Activated naive CD4-positive, alpha-beta T cell treated with anti-CD3 and anti-CD28 coated beads, Interleukin-2, amount 50 U/mL, for 24 hours (primary cell): ENCODE data around the gene EFNA3.
"Not testable (repeated sequence)": the region's sequence is repeated elsewhere in the genome, so short reads cannot be mapped to it uniquely, and the experiment has no call there.

Source experiments
- H3K27ac Mint-ChIP-seq: one replicate; pipeline ENCODE4 v1.8.0; 2021; ENCODE audit warnings: mild to moderate bottlenecking, mixed read lengths
- H3K27me3 Mint-ChIP-seq: one replicate; pipeline ENCODE4 v1.8.0; 2021; ENCODE audit warnings: mixed read lengths
- H3K36me3 Mint-ChIP-seq: one replicate; pipeline ENCODE4 v1.8.0; 2021; ENCODE audit warnings: mixed read lengths
- H3K4me1 Mint-ChIP-seq: one replicate; pipeline ENCODE4 v1.8.0; 2021; ENCODE audit warnings: mixed read lengths
- H3K4me3 Mint-ChIP-seq: one replicate; pipeline ENCODE4 v1.8.0; 2021; ENCODE audit warnings: mild to moderate bottlenecking, mixed read lengths
- H3K9me3 Mint-ChIP-seq: one replicate; pipeline ENCODE4 v1.8.0; 2021; ENCODE audit warnings: mixed read lengths

Gene EFNA3

GRCh38 chr1:155105604-155106011 is 27.0 kb downstream of the EFNA3 start:
- Mint-ChIP-seq H3K4me3 (no peak overlapping the region), H3K4me1 (no peaks in the 10 kb centered on the region), H3K9me3 (no peaks in the 10 kb centered on the region), H3K36me3 (no peaks in the 10 kb centered on the region), H3K27ac (no peak overlapping the region), H3K27me3 (no peaks in the 10 kb centered on the region)

DNA sequence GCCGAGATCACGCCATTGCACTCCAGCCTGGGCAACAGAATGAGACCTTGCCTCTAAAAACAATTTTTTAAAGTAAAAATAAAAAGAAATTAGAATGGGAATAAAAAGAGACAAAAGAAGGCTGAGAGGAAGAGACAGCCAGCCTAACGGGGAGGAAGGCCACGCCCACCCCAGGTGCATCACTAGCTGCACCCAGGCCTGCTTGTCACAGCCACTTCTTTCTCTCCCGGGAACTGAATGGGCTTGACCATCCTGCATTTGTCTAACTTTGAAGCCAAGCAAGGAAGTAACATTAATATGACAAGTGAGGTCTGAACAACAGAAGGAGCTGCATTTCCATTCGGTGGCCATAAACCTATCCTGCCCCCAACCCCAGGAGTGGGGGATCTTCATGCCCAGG is 28.2 kb downstream of the EFNA3 start:
- Mint-ChIP-seq H3K27ac (no peak overlapping the region), H3K36me3 (no peaks in the 10 kb centered on the region), H3K9me3 (no peaks in the 10 kb centered on the region), H3K4me1 (no peaks in the 10 kb centered on the region), H3K27me3 (no peaks in the 10 kb centered on the region), H3K4me3 (no peak overlapping the region)

DNA sequence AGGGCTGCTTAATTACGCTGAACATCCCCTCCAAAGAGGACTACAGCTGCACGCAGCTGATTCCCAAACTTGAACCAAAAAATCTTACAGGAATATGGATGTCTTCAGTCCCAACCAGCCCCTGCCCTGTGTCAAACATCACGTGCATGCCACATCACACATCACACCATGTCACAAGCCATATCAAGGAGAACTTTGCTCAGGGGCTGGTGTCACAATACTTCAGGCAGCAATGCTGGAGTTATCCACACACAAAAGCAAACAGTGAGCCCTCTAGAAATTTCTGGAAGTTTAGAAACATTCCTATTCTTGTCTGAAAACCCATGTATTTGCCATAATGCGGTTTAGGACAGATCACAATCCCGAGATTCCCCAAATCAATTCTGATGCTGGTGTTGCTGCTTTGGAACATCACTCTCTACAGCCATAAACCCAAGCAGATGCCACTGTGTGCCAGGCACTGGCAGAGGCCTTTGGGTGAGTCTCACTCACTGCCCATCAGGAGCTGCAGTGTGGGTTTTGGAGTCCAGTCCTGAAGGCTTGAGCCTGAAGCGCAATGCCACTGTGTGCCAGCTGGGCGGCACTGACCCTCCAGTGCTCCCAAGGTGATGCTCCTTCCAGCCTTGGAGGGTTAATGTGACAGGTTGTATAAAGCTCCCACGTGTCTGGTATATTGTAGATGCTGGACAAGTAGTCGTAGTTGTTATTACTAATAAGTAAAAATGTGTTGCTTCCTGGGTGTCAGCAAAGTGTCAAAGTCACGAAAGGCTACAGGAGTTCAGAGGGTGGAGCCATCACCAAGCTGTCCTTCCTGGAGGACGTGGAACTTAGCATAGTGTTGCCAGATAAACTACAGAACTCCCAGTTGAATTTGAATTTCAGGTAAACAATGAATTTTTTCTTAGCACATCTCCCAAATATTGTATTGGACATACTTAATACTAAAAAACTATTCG is 28.9 kb downstream of the EFNA3 start:
- no peaks in the 10 kb centered on the region for H3K36me3 Mint-ChIP-seq

DNA sequence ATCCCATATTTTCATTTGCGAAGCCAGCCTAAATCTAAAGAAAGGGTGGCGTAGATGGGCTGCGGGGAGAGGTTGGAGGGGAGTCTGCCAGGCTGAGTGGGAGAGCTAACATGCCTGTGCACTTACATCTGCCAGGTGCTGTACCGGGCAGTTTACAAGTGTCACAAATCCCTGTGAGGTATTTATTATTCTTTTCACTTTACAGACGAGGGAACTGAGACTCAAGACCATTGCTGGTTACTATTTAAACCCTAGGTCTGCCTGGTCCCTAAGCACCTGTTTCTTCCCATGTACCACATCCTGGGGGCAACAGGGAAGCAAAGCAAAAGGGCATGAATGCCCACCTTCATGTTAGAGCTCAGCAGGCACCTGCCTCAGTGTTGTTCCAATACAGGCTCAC is 29.7 kb downstream of the EFNA3 start:
- Mint-ChIP-seq H3K27ac (no peak overlapping the region), H3K4me1 (no peaks in the 10 kb centered on the region), H3K36me3 (no peaks in the 10 kb centered on the region), H3K9me3 (no peaks in the 10 kb centered on the region), H3K4me3 (no peak overlapping the region), H3K27me3 (no peaks in the 10 kb centered on the region)

More for the DNA sequence above, 28.9 kb downstream of the EFNA3 start:
- no peaks in the 10 kb centered on the region for H3K4me1 Mint-ChIP-seq
- no peaks in the 10 kb centered on the region for H3K27me3 Mint-ChIP-seq
- H3K4me3 Mint-ChIP-seq = no peak overlapping the region
- H3K27ac Mint-ChIP-seq = no peak overlapping the region
- H3K9me3 Mint-ChIP-seq = no peaks in the 10 kb centered on the region

- Mint-ChIP-seq H3K4me3 (no peak overlapping the region), H3K27ac (no peak overlapping the region), H3K36me3 (no peaks in the 10 kb centered on the region), H3K27me3 (no peaks in the 10 kb centered on the region), H3K4me1 (no peaks in the 10 kb centered on the region), H3K9me3 (no peaks in the 10 kb centered on the region)
Measured at GRCh38 chr1:155110381-155110780, 31.7 kb downstream of the EFNA3 start.

GRCh38 chr1:155110826-155111225 is 32.2 kb downstream of the EFNA3 start:
- Mint-ChIP-seq H3K9me3 (no peaks in the 10 kb centered on the region), H3K27ac (no peak overlapping the region), H3K4me3 (no peak overlapping the region), H3K4me1 (no peaks in the 10 kb centered on the region), H3K27me3 (no peaks in the 10 kb centered on the region), H3K36me3 (no peaks in the 10 kb centered on the region)

DNA sequence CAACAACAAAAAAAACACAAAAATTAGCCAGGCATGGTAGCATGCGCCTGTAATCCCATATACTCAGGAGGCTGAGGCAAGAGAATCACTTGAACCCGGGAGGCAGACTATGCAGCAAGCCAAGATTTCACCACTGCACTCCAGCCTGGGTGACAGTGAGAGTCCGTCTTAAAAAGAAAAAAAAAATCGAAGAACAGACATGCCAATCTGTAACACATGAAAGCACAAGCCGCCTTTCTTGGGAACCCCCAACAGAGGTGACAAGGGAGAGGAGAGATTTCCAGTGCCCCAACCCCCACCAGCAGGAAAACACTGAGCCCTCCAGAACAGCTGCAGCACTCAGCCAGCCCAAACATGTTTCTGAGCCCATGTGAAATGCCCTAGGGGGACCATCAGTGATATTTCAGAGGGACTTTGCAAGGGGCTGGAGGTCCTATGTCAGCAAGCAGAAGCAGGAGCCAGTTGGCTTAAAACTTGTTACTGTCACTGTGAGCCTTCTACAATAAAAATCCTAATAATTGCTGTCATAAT is 34.9 kb downstream of the EFNA3 start:
- Mint-ChIP-seq H3K9me3 (no peaks in the 10 kb centered on the region), H3K27me3 (no peaks in the 10 kb centered on the region), H3K4me3 (no peak overlapping the region), H3K4me1 (no peaks in the 10 kb centered on the region), H3K36me3 (no peaks in the 10 kb centered on the region), H3K27ac (no peak overlapping the region)

- H3K36me3 Mint-ChIP-seq = no peaks in the 10 kb centered on the region
- peak overlapping the region; percentile 60 for H3K27ac Mint-ChIP-seq
- no peaks in the 10 kb centered on the region for H3K4me1 Mint-ChIP-seq
- no peak overlapping the region for H3K4me3 Mint-ChIP-seq
- no peaks in the 10 kb centered on the region for H3K27me3 Mint-ChIP-seq
- H3K9me3 Mint-ChIP-seq = no peaks in the 10 kb centered on the region
Measured at GRCh38 chr1:155116113-155116764, 37.6 kb downstream of the EFNA3 start.

DNA sequence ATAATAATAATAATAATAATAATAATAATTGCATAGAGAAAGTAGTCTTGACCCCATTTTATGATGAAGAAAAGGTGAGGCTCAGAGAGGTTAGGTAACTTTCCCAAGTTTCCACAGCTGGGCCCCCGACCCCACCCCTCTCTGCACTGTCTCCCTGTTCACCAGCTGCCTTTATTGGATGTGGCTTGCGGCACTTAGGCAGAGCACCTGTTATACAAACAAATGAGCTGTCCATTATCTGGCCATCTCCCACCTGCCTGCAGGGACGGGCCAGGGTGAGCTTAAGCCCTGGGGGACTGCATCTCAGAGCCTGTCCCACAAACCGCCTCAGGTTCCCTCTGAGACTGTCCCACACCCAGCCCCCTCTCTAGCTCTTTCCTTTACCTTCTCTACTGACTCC is 39.0 kb downstream of the EFNA3 start:
- Mint-ChIP-seq H3K27me3 (no peaks in the 10 kb centered on the region), H3K36me3 (no peaks in the 10 kb centered on the region)

DNA sequence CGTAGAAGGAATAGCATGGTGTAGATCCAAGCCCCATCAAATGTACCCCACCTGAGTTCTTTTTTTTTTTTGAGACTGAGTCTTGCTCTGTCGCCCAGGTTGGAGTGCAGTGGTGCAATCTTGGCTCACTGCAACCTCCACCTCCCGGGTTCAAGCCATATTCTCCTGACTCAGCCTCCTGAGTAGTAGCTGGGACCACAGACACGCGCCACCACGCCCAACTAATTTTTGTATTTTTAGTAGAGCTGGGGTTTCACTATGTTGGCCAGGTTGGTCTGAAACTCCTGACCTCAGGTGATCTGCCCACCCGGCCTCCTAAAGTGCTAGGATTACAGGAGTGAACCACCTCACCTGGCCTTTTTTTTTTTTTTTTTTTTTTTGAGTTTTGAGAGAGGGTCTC is 39.5 kb downstream of the EFNA3 start:
- H3K27me3 Mint-ChIP-seq, H3K4me1 Mint-ChIP-seq, H3K4me3 Mint-ChIP-seq, H3K36me3 Mint-ChIP-seq, H3K9me3 Mint-ChIP-seq, H3K27ac Mint-ChIP-seq: not testable (repeated sequence)

More for the DNA sequence above, 39.0 kb downstream of the EFNA3 start:
- no peak overlapping the region for H3K27ac Mint-ChIP-seq
- H3K4me1 Mint-ChIP-seq = no peaks in the 10 kb centered on the region
- no peak overlapping the region for H3K4me3 Mint-ChIP-seq
- H3K9me3 Mint-ChIP-seq = no peaks in the 10 kb centered on the region

DNA sequence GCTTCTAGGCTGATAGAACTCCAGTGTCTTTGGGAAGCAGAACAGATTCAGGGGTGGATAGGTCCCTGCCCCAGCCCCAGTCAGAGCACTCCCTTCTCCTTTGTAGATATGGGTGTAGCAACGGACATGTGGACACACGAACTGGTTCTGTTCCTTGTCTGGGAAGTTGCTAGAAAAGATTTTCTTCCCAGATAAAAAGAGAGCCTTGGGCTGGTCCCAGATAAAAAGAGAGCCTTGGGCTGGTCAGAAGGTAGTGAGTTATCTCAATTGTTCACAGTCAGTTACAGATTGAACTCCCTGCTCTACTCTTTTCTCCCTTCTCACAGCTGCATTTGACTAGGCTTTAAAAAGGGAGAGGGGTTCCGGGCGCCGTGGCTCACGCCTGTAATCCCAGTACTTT is 41.6 kb downstream of the EFNA3 start:
- H3K4me3 Mint-ChIP-seq = no peak overlapping the region
- no peaks in the 10 kb centered on the region for H3K36me3 Mint-ChIP-seq
- no peaks in the 10 kb centered on the region for H3K4me1 Mint-ChIP-seq
- no peak overlapping the region for H3K27ac Mint-ChIP-seq
- H3K27me3 Mint-ChIP-seq = no peaks in the 10 kb centered on the region
- no peaks in the 10 kb centered on the region for H3K9me3 Mint-ChIP-seq

GRCh38 chr1:155121249-155121648 is 42.6 kb downstream of the EFNA3 start:
- Mint-ChIP-seq H3K36me3 (no peaks in the 10 kb centered on the region), H3K27ac (no peak overlapping the region), H3K4me1 (no peaks in the 10 kb centered on the region), H3K9me3 (no peaks in the 10 kb centered on the region), H3K4me3 (no peak overlapping the region), H3K27me3 (no peaks in the 10 kb centered on the region)

- H3K27ac Mint-ChIP-seq = no peak overlapping the region
- no peaks in the 10 kb centered on the region for H3K36me3 Mint-ChIP-seq
- no peaks in the 10 kb centered on the region for H3K27me3 Mint-ChIP-seq
- no peaks in the 10 kb centered on the region for H3K9me3 Mint-ChIP-seq
- H3K4me3 Mint-ChIP-seq = no peak overlapping the region
- H3K4me1 Mint-ChIP-seq = peaks cover 6% of the 10 kb centered on the region
Measured at GRCh38 chr1:155122308-155122707, 43.7 kb downstream of the EFNA3 start.

DNA sequence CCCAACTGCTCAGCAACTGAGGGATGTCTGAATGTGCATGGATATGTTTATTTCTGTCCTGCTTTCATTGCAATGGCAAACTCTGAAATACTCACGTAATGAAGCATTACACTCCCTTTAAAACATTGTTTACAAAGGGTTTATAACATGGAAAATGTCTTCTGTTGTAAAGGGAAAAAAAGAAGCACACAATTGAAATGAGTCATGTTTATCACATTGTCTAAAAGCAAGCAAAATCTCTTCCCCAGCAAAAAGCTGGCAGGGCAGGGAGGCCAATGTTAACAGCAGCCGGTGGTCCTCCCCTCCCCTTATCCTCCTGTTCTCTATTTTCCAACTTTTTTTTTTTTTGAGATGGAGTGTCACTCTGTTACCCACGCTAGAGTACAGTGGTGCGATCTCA is 45.2 kb downstream of the EFNA3 start:
- Mint-ChIP-seq H3K9me3 (no peaks in the 10 kb centered on the region), H3K27ac (no peak overlapping the region), H3K4me3 (no peak overlapping the region), H3K4me1 (peaks cover 17% of the 10 kb centered on the region), H3K27me3 (no peaks in the 10 kb centered on the region), H3K36me3 (no peaks in the 10 kb centered on the region)

GRCh38 chr1:155124503-155125463 is 46.1 kb downstream of the EFNA3 start:
- Mint-ChIP-seq H3K27ac (no peak overlapping the region), H3K27me3 (no peaks in the 10 kb centered on the region), H3K4me3 (no peak overlapping the region), H3K36me3 (no peaks in the 10 kb centered on the region), H3K4me1 (peaks cover 26% of the 10 kb centered on the region), H3K9me3 (no peaks in the 10 kb centered on the region)
